ENCODE results near the gene PLEKHA7. TPM values are rescaled to one million over a fixed set of nuclear protein-coding genes. Genes with fewer than 3 reads are reported as not detected.
A peak's percentile ranks its signal among the peaks of the same experiment; 100 is the strongest.

The PLEKHA7 gene
- total RNA-seq, 1 experiment from 2014 or later, result 1.7 TPM

DNA sequence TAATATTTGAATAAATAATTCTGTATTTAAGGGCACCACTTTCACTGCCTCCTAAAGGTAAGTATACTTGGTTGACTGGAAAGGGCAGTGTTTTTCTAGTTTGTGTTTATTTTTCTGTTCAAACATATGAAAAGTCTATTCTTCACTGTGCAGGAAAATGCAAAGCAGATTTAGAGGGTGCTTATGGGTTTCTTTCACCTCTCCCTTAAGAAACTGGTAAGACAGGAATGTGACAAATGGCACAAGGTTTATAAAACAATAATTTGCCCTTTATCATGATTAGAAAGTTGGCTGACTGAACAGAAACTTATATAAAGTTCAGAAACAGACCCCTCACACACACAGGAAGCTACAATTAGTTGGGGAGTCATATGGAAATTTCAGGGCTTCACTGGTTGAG lies 60.6 kb downstream of the PLEKHA7 start:
- Histone ChIP-seq H3K27me3 (replicated peaks; ENCODE audit: insufficient read depth, low read depth, low read length, poor library complexity) (no peaks in the 10 kb centered on the region), H3K27ac (ENCODE audit: low read depth, low read length, poor library complexity, severe bottlenecking) (no peak overlapping the region), H3K4me3 (ENCODE audit: low read depth, low read length, poor library complexity, severe bottlenecking) (no peak overlapping the region), H3K4me1 (ENCODE audit: insufficient read depth, low read length, poor library complexity, severe bottlenecking) (no peaks in the 10 kb centered on the region), H3K36me3 (ENCODE audit: insufficient read depth, low read length, poor library complexity, severe bottlenecking) (no peaks in the 10 kb centered on the region), H3K9me3 (ENCODE audit: low read depth, low read length, poor library complexity, severe bottlenecking) (no peaks in the 10 kb centered on the region)
- ChIA-PET CTCF (no interaction called here), POLR2A (ENCODE audit: low non-redundant PET) (no interaction called here)
- intact Hi-C loops (cut with micrococcal nuclease; ENCODE audit: unreplicated experiment), result no loop called here
- DNase-seq (ENCODE audit: low spot score), result no peak
- no TSS peak for BruUV-seq (replicated peaks)
- TF ChIP-seq, protein P1, sequence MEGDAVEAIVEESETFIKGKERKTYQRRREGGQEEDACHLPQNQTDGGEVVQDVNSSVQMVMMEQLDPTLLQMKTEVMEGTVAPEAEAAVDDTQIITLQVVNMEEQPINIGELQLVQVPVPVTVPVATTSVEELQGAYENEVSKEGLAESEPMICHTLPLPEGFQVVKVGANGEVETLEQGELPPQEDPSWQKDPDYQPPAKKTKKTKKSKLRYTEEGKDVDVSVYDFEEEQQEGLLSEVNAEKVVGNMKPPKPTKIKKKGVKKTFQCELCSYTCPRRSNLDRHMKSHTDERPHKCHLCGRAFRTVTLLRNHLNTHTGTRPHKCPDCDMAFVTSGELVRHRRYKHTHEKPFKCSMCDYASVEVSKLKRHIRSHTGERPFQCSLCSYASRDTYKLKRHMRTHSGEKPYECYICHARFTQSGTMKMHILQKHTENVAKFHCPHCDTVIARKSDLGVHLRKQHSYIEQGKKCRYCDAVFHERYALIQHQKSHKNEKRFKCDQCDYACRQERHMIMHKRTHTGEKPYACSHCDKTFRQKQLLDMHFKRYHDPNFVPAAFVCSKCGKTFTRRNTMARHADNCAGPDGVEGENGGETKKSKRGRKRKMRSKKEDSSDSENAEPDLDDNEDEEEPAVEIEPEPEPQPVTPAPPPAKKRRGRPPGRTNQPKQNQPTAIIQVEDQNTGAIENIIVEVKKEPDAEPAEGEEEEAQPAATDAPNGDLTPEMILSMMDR (conservative IDR thresholded peaks at IDR 0.05; ENCODE audit: low read depth, low read length), result no peak
- TF ChIP-seq EZH2 (IDR thresholded peaks at IDR 0.05; ENCODE audit: borderline replicate concordance, low read depth, low read length, poor library complexity, severe bottlenecking), result no peak

DNA sequence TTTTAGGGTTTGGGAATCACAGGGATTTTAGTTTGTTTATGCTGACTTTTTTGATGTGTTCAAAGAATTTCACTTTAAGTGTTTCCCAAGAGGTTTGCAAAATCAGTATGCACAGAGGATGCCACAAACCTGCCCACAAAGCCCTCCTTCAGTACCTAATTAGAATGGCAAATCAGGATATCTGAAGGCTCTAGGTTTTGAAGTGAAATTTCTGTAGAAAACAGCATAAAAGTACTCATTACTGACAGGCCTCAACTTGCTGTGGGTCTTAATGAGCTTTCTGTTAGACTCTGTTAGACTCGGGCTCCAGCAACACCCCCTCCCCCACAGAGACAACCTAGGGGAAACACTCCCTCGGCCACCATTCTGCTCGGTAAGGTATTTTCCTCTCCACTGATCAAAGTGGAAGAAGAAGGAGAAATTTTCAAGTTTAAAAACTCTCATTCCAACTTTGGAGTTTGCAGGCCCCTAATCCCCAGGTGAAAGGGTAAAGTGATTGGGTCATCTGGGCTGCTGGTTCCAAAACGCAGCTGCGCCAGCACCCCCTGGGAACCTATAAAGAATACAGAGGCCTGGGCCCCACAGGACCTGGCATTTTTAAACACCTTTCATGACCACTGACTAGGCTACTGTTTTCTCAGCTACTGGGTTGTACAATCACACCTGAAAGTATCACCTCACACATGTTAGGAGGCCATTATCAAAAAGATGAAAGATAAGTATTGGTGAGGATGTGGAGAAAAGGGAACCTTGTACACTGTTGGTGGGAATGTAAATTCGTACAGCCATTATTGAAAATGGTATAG lies 67.5 kb downstream of the PLEKHA7 start:
- no peak overlapping the region for H3K27ac ChIP-seq (ENCODE audit: low read depth, low read length, poor library complexity, severe bottlenecking)
- H3K36me3 ChIP-seq (ENCODE audit: insufficient read depth, low read length, poor library complexity, severe bottlenecking), result no peaks in the 10 kb centered on the region
- H3K4me1 ChIP-seq (ENCODE audit: insufficient read depth, low read length, poor library complexity, severe bottlenecking), result no peaks in the 10 kb centered on the region
- BruUV-seq (replicated peaks), result no TSS peak
- H3K9me3 ChIP-seq (ENCODE audit: low read depth, low read length, poor library complexity, severe bottlenecking), result no peaks in the 10 kb centered on the region
- ChIA-PET CTCF (no interaction called here), POLR2A (ENCODE audit: low non-redundant PET) (no interaction called here)
- H3K27me3 ChIP-seq (replicated peaks; ENCODE audit: insufficient read depth, low read depth, low read length, poor library complexity), result no peaks in the 10 kb centered on the region
- TF ChIP-seq, protein P1 (conservative IDR thresholded peaks at IDR 0.05; ENCODE audit: low read depth, low read length), result no peak
- TF ChIP-seq EZH2 (IDR thresholded peaks at IDR 0.05; ENCODE audit: borderline replicate concordance, low read depth, low read length, poor library complexity, severe bottlenecking), result no peak
- no peak for DNase-seq (ENCODE audit: low spot score)
- H3K4me3 ChIP-seq (ENCODE audit: low read depth, low read length, poor library complexity, severe bottlenecking), result no peak overlapping the region
- intact Hi-C loops (cut with micrococcal nuclease; ENCODE audit: unreplicated experiment), result loop anchor here (2.0 kb wide), 1 partner anchor 116 kb away; no protein-coding TSS in a partner anchor

DNA sequence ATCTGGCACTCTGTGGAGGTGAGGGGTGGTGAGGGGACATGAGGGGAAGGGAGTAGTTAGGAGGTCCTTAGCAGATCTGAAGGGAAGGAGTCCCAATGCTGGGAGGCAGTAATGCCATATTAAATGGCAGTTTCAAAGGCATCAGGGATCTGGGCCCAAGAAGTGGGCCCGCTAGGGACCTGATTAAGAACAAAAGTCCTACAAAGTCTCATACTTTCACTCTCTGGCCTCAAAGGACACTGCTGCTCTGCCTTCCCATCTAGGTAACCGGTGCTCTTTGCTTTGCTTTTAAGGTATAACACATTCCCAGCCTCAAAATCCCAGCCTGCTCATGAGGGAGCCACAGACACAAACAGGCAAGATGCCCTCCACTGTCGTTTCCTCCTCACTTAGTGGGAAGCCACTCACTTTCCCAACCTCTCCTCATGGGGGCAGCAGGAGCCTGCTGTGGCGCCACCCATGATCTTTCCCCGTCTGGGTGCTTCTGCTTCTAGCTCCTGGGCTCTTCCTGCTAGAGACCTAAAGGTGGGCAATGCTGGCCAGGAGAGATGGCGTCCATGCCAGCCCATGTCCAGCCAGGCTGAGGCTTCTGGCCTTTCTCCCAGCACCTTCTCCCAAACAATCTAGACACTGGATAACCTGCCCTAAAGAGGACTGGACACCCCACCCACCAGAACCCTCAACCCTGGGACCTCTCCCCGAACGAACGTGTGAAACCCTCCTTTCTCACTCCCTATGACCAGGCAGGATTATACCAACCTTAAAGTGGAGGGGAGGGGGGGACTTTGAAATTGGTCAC lies 68.3 kb downstream of the PLEKHA7 start:
- no peak overlapping the region for H3K4me3 ChIP-seq (ENCODE audit: low read depth, low read length, poor library complexity, severe bottlenecking)
- no peaks in the 10 kb centered on the region for H3K4me1 ChIP-seq (ENCODE audit: insufficient read depth, low read length, poor library complexity, severe bottlenecking)
- intact Hi-C loops (cut with micrococcal nuclease; ENCODE audit: unreplicated experiment), result loop anchor here (2.0 kb wide), 1 partner anchor 117 kb away; no protein-coding TSS in a partner anchor
- peak; percentile 53 for DNase-seq (ENCODE audit: low spot score)
- TF ChIP-seq EZH2 (IDR thresholded peaks at IDR 0.05; ENCODE audit: borderline replicate concordance, low read depth, low read length, poor library complexity, severe bottlenecking), result no peak
- TF ChIP-seq, protein P1 (conservative IDR thresholded peaks at IDR 0.05; ENCODE audit: low read depth, low read length), result peak; percentile 68
- H3K27me3 ChIP-seq (replicated peaks; ENCODE audit: insufficient read depth, low read depth, low read length, poor library complexity), result no peaks in the 10 kb centered on the region
- H3K36me3 ChIP-seq (ENCODE audit: insufficient read depth, low read length, poor library complexity, severe bottlenecking), result no peaks in the 10 kb centered on the region
- no peaks in the 10 kb centered on the region for H3K9me3 ChIP-seq (ENCODE audit: low read depth, low read length, poor library complexity, severe bottlenecking)
- BruUV-seq (replicated peaks), result no TSS peak
- no peak overlapping the region for H3K27ac ChIP-seq (ENCODE audit: low read depth, low read length, poor library complexity, severe bottlenecking)
- ChIA-PET CTCF (no interaction called here), POLR2A (ENCODE audit: low non-redundant PET) (no interaction called here)
